SIG-M5 treated with dmso at 0.1 percent for 504 hours (cell line): ENCODE results near the gene FUCA1.
"Not testable (repeated sequence)": the region's sequence is repeated elsewhere in the genome, so short reads cannot be mapped to it uniquely, and the experiment has no call there.

Experiments
- DNase-seq: peaks from one replicate; lab custom pipeline; 2025; ENCODE audit not compliant: unreplicated experiment; lab: John Stamatoyannopoulos, UW

Gene FUCA1

DNA sequence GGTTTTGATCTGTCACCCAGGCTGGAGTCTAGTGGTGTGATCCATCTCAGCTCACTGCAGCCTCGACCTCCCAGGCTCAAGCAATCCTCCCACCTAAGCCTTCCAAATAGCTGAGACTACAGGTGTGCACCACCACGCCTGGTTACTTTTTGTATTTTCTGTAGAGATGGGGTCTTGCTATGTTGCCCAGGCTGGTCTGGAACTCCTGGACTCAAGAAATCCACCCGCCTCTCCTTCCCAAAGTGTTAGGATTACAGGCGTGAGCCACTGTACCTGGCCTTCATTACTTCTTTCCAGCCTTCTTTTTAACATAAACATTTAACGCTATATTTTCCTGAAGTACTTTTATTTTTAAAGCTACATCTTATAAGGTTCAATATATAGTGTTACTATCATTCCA, 24.4 kb downstream of the FUCA1 start:
- DNase-seq, result no peak

DNA sequence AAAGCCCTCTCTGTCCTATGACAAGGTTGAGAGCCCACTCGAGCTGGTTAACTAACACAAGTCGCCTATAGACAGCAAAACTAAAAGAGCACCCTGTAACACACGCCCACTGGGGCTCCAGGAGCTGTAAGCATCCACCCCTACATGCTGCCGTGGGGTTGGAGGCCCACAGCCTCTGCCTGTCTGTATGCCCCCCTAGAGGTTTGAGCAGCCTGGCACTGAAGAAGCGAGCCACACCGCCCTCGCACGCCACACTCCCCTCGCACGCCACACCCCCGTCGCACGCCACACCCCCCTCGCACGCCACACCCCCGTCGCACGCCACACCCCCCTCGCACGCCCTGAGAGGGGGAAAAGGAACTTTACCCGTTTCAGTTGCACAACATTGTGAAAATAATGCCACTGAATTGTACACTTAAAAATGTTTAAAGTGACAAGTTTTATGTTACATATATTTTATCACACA, 29.7 kb downstream of the FUCA1 start:
- peak; percentile 68 for DNase-seq

DNA sequence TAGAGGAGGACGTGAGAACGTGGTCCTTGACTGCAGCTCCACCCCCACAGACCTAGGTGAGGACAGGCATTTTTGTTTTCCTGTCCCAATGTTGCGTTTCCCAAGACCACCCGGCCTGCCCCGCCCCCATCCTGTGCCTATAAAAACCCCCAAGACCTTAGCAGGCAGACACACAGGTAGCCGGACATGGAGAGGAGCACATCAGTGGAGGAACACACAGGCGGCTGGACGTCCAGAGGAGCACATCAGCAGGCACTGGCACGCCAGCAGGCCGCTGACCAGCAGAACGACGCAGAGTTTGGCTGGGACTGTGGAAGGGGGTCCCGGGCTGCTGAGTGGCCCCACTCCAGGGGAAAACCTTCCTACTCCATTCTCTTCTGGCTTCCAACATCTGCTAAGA, 30.2 kb downstream of the FUCA1 start:
- DNase-seq, result no peak

DNA sequence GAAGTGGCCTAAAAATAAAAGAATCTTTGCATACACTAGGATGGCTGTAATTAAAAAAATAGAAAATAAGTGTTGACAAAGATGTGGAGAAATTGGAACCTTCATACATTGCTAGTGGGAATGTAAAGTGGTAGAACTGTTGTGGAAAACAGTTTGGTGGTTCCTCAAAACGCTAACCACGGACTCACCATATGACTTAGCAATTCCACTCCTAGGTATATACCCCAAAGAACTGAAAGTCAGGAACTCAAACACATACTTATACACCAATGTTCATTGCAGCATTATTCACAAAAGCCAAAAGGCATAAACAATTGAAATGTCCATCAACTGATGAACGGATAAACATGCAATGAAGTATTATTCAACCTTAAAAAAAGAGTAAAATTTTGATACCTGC, 32.1 kb downstream of the FUCA1 start:
- peak; percentile 17 for DNase-seq

DNA sequence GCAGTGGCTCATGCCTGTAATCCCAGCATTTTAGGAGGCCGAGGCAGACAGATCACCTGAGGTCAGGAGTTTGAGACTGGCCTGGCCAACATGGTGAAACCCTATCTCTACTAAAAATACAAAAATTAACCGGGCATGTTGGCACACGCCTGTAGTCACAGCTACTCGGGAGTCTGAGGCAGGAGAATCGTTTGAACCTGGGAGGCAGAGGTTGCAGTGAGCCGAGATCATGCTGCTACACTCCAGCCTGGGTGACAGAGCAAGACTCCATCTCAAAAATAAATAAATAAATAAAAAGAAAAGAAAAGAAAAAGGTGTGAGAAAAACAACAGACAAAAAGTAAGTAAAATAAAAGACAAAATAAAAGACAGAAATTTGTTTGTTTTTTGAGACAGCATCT, 33.9 kb downstream of the FUCA1 start:
- DNase-seq, result not testable (repeated sequence)

DNA sequence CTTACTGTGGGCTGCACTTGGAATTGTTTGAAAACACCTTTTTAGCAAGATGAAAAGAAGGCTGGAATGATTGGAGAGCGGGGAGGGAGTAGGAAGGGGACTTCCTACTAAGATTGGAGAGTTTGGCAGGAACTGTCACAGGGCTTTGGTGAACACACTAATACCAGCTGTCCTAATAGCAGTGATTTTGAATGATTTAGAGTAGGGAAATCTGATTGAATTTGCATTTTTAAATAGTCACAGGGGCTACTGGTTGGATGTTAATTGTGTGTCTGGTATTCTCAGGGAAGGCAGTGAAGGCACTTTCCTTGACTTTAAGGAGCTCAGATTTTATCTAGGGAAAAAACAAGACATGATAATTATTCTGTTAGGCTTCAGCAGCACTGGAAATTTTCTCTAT, 40.4 kb downstream of the FUCA1 start:
- no peak for DNase-seq

DNA sequence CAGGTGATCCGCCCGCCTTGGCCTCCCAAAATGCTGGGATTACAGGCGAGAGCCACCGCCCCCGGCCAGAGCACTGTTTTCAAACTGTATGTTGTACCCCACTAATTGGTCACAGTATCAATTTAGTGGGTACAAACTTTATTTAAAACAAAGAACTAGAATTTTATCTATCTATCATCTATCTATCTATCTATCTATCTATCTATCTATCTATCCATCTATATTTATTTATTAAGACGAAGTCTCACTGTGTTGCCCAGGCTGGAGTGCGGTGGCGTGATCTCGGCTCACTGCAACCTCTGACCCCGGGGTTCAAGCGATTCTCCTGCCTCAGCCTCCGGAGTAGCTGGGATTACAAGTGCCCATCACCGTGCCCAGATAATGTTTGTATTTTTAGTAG, 41.5 kb downstream of the FUCA1 start:
- DNase-seq, result not testable (repeated sequence)

DNA sequence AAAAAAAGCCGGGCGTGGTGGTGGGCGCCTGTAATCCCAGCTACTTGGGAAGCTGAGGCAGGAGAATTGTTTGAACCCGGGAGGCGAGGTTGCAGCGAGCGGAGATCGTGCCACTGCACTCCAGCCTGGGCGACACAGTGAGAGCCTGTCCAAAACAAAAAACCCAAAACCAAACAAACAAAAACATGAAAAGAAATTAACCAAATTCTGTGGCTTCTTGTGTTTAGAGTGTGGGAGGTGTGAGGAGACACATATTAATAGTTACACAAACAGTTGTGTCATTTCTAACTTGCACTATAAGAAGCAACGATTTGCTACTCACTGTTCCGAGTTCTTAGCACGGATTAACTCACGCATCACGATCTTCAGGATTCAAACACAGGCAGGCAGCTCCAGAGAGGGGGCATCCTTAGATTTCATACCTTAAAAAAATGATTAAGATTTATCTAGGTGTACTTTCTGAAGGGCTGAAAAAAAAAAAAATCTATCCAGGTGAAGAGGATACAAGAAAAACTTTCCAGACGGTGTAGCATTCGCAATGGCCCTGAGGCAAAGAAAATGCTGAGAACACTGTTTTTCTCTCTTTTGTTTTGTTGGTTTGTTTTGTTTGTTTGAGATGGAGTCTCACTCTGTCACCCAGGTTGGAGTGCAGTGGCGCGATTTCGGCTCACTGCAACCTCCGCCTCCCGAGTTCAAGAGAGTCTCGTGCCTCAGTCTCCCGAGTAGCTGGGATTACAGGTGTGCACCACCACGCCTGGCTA, 42.1 kb downstream of the FUCA1 start:
- no peak for DNase-seq

DNA sequence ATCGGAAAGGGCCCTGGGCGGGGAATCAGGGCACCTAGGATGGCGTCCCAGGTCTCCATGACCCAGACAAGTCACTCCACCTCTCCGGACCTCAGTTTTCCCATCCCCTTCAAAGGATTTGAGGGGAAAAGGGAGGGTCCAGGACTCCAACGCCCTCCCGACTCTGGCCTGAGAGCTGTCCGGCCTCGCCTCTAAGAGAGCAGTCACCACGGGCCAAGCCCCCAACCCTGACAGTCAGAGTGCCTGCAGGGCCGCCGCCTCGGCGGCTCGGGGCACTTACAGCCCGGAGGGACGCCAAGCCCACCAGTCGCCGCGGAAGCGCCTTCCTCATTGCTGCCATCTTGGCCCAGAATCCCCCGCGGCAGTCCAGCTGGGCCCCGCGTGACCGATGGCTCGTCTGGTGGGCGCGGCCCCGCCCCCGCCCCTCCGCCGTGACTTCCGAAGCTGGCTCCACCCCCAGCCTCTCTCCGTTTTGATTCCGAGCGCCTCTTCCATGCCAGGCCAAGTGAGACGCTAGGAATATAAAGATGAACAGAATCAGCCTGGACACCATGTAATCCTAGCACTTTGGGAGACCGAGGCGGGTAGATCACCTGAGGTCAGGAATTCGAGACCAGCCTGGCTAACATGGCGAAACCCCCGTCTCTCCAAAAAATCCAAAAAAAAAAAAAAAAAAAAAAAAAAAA, 42.9 kb downstream of the FUCA1 start, which contains the start of gene HMGCL:
HMGCL (minus strand) TSS at position 354 of the 686 bp plus-strand sequence; CDS start at position 340, 14 bp downstream.
- DNase-seq, result peak; percentile 84

DNA sequence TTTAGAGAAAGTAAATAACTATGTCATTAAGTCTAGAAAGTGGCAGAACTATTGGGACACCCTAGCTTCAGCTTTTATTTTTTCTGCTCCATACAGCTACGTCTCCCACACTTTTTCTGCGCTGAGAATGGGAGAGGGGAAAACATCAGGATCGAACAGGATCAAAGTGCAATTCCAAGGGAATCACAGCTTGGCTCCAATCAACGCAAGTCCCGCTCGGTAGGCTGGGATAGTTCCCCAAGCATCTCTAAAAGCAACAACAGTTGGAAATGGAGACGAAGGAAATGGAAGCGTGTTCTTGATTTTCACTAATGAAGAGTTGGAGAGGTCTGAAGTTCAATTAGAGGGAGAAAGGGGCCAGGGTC, 43.4 kb downstream of the FUCA1 start:
- no peak for DNase-seq

DNA sequence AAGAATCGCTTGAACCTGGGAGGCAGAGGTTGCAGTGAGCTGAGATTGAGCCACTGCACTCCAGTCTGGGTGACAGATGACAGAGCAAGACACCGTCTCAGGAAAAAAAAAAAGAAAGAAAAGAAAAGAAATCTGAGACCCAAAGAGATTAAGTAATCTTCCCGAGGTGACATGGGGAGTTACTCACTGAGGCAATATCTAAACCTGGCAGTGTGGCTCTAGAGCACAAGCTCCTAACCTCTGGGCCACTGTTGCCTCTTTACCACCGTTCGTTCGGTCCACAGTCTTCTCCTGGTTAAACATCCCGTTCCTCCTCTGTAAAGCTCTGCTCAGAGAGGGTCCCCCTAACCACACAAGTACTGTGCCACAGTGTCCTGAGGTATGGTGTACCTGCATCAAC, 44.3 kb downstream of the FUCA1 start:
- no peak for DNase-seq

DNA sequence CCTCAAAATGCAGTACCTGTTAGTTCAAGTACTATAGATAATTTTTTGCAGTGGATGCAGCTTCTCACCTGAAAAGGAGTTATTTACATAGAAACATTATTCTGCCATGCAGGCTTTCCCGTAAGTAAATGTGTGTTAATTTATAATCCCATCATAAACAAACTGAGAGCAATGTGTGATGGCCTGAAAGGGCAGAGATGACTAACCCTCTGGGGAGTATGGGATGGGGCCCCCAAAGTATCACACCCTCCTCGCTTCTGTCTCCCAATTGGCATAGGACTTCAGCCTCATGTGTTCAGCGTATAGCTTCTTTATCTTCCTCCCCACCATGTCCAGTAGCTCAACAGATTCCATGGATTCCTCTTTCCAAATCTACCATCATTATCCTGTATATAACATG, 50.5 kb downstream of the FUCA1 start:
- DNase-seq, result no peak

DNA sequence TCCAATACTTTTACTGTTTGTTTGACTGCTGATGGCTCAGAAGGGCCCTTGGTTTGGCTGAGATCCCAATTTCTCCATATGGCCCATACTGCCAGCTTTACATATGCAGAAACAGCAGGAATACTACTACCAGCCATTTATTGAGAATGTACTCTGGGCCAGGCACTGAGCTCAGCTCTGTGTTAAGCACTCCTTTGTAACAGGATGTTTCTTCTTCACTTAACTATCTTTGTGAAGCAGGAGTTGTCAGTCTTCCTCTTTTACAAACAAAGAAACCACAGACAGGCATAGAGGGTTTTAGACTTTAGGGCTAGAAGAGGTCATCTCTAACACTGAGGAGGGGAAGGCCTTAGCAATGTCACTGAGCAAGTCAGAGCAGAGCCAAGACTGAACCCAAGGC, 51.2 kb downstream of the FUCA1 start:
- DNase-seq, result no peak

DNA sequence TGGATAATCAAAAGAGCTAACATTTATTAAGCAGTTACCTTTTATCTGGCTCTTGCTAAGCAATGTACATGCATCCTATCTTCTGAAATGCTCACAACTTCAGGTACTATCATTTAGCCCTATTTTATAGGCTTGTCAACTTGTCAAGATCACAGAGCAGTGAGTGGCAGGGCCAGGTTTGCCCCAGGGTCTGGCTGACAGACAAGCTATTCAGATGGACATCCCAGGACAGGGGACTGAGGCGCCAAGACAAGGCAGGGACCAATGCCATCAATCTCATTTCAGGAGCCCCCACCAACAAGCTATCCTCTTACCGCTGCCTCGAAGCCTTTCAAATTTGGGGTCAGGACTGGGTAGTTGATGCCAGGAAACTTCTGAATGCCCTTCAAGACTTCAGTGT, 51.7 kb downstream of the FUCA1 start:
- DNase-seq, result no peak

DNA sequence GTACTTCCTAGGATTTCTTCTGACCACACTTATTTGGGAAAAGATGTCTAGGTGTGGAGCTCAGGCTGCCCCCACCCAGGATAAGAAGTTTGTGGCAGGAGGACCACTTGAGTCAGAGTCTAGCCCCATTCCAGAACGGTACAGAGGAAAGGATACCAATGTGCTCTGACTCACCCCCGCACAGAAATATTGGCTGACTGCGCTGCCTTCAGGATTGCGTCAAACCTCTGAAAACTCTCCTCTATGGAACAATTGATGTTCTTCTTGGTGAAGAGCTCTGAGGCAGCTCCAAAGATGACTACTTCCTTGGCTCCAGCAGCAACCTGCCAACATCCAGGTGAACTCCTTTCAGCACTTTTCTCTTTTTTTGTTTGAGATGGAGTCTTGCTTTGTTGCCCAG, 54.1 kb downstream of the FUCA1 start:
- DNase-seq, result no peak

DNA sequence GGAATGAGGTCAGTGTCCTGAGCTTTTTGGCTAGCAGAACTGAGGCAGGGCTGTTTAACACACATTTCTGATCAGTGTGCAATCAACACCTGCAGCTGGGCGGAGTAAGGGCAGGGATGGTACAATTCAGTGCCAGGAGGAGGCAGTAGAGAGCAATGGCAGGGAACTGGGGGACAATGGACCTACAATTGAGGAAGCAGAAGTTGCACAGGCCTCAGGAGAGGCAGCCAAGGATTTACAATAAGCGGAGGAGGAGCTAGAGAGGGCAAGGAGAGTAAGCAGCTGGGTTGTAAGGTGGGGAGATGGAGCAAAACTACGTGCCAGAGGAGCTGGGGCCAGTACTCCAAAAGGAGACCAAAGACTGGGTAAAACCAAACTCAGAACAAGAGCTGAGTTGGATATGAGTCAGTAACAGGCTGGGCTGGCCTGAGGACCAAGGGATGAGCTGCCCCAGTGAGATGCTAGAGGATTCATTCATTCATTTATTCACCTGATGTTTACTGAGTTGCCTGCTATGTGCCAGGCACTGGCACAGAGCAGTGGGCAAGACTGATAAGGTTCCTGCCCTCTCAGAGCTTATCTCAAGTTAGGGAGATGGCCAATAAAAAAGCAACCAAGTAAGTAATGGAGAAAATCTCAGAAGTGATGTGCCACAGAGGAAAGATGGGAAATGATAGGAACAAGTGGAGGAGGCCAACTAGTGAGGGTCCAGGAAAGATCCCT, 57.1 kb downstream of the FUCA1 start:
- DNase-seq, result peak; percentile 91

DNA sequence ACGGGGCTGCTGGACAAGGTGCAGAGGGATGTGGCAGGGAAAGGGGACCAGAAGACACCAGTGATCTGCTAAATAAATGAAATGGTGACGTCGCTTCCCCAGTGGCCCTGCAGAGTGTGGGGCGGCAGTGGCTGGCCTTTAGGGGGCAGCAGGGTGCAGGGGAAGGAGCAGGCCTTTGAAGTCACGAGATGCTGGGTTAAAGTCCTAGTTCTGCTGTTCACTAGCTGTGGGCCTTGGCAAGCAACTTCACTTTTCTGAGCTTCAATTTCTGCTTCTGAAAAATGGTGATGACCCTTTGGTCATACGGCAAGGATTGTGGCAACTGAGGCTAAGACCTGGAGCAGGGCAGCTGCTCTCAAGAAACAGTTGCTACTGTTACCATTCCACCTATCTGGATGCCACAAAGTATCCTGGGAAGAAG, 58.3 kb downstream of the FUCA1 start:
- peak; percentile 90 for DNase-seq

DNA sequence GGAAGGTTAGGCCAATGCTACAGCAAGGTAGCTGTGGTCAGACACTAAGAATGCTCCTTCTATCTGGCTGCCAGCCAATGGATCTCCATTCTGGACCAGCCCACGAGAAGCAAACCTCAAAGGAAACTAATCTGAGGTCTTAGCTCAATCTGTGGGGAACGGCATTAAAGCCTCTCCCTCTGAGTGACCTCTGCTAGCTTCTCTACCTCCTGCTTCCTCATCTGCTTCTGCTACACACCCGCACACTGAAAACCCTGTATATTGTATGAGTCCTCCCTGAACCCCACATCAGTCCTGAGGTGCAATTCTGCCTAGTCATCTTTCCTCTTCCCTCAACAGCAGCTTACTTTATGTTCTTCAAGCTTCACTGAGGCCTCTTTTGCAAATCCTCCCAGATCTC, 60.6 kb downstream of the FUCA1 start:
- DNase-seq, result peak; percentile 72

DNA sequence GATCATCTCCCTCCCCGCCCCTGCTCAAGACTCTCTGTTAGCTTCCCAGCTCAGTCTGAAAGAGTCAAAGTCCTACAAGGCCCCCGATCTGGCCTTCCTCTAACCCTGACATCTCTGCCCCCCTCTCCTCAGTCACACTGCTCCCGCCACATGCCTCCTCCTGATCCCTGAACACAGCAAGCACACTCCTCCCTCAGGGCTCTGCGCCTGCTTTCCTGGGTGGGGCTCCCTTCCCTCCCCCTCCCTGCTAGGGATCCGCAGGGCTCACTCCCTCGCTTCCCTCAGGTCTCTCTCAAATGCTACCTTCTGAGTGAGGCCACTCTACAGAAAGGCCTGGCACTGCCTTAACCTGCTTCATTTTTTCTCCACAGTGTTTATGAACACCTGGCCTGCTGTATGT, 61.8 kb downstream of the FUCA1 start:
- DNase-seq, result no peak

DNA sequence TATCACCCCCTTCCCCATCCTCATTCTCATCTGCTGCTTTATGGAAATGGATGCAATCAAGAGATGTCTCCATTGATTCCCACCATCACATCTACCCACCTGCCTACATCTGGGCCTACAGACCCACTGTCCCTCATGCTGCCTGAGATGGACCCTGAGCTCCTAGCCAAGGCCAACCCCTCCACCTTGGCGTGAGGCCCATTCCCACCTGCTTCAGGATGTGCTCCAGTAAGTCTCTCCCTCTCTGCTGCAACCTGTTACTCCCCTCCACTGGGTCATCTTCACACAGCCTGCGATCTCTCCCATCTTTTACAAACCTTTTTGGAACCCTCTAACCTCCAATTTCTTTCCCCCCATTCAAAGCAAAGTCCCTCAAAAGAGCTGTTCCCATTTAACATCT, 63.1 kb downstream of the FUCA1 start:
- no peak for DNase-seq

DNA sequence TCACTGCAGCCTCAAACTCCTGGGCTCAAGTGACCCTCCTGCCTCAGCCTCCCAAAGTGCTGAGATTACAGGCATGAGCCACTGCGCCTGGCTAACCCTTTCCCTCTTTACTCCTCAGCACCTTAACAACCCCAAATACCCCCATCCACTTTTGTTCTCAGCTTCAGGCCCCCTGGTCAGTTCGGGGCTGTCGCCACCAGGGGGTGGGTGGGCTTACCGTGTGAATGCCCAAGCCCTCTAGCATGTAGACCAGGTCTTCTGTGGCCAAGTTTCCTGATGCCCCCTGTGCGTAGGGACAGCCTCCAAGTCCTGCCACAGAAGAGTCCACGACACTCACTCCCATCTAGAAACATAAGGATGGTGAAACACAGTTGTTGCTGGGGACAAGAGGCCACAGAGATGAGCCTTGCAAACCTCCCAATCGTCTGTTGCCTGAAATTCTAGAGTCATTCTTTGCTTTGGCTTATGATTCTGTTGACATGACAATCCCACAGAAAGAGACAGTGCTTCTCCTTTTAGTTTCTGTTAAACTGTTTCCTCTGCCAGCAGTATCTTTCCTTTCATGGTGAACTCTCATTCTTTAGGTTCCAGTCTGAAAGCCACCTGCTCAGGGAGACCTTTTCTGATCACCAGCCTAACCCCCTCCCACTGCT, 63.8 kb downstream of the FUCA1 start:
- DNase-seq, result no peak
